Large intestine (tissue), 3 donors: ENCODE data around the gene DHX58. TPM values are rescaled to one million over a fixed set of nuclear protein-coding genes. Genes with fewer than 3 reads are reported as not detected.

Source experiments
- DNase-seq, 2 donors: peaks; one replicate each; pipeline versions ENCODE4 v3.0.0 to v3.0.0-alpha.2; 2013
- H3K27ac ChIP-seq: one replicate; pipeline ENCODE4 v1.5.1; 2013; ENCODE audit warnings: low read length
- H3K27me3 ChIP-seq: 2 replicates; pipeline ENCODE4 v1.6.1; 2013; ENCODE audit warnings: low read length; ENCODE audit not compliant: control insufficient read depth, insufficient read depth
- H3K36me3 ChIP-seq: 2 replicates; pipeline ENCODE4 v1.6.1; 2013; ENCODE audit warnings: low read length; ENCODE audit not compliant: control insufficient read depth, insufficient read depth
- H3K4me1 ChIP-seq: one replicate; pipeline ENCODE4 v1.6.1; 2013; ENCODE audit warnings: low read length; ENCODE audit not compliant: control insufficient read depth, insufficient read depth
- H3K4me3 ChIP-seq: one replicate; pipeline ENCODE4 v1.5.1; 2013; ENCODE audit warnings: low read length
- H3K9me3 ChIP-seq: one replicate; pipeline ENCODE4 v1.6.1; 2013; ENCODE audit warnings: mild to moderate bottlenecking, low read depth, low read length, moderate library complexity; ENCODE audit not compliant: control insufficient read depth
- WGBS: methylation state at CpG from one replicate; pipeline ENCODE4 v1.1.5; 2013; ENCODE audit warnings: low lambda C conversion rate; ENCODE audit not compliant: insufficient coverage; 5-methylcytosine and 5-hydroxymethylcytosine counted together
- polyA plus RNA-seq: library from polyadenylated mRNA; unstranded; fragments of 120-200 nt; gene quantifications from one replicate; pipeline ENCODE4 v1.2.1, GENCODE V29; 2013

The DHX58 gene
- polyA plus RNA-seq, 1 donor: 11.8 TPM

- Histone ChIP-seq H3K4me1 (peaks cover 26% of the 10 kb centered on the region), H3K9me3 (no peaks in the 10 kb centered on the region), H3K27me3 (no peaks in the 10 kb centered on the region), H3K27ac (no peak overlapping the region), H3K4me3 (no peak overlapping the region), H3K36me3 (peaks cover 13% of the 10 kb centered on the region)
- no CpG with 5 or more reads among the region's 9 CpGs for WGBS
- DNase-seq: no peak
These were observed 3.4 kb downstream of the DHX58 start for GRCh38 chr17:42109086-42109485.

- WGBS: no CpG with 5 or more reads among the region's 51 CpGs
- peak overlapping the region; percentile 21 for H3K4me3 ChIP-seq
These were observed 4.6 kb downstream of the DHX58 start for GRCh38 chr17:42107597-42108576.

GRCh38 chr17:42107124-42107523 is 5.4 kb downstream of the DHX58 start:
- peaks cover 19% of the 10 kb centered on the region for H3K4me1 ChIP-seq
- H3K4me3 ChIP-seq: peak overlapping the region; percentile 21
- peaks cover 7% of the 10 kb centered on the region for H3K36me3 ChIP-seq
- H3K9me3 ChIP-seq: no peaks in the 10 kb centered on the region
- no peak for DNase-seq
- no peak overlapping the region for H3K27ac ChIP-seq
- no peaks in the 10 kb centered on the region for H3K27me3 ChIP-seq
- WGBS: 50% methylated on average over 1 of the region's 6 CpGs

More at GRCh38 chr17:42107597-42108576, 4.6 kb downstream of the DHX58 start:
- Histone ChIP-seq H3K4me1 (peaks cover 21% of the 10 kb centered on the region), H3K27me3 (no peaks in the 10 kb centered on the region), H3K27ac (no peak overlapping the region), H3K9me3 (no peaks in the 10 kb centered on the region), H3K36me3 (peaks cover 7% of the 10 kb centered on the region)
- DNase-seq: peak; percentile 81 to 82

DNA sequence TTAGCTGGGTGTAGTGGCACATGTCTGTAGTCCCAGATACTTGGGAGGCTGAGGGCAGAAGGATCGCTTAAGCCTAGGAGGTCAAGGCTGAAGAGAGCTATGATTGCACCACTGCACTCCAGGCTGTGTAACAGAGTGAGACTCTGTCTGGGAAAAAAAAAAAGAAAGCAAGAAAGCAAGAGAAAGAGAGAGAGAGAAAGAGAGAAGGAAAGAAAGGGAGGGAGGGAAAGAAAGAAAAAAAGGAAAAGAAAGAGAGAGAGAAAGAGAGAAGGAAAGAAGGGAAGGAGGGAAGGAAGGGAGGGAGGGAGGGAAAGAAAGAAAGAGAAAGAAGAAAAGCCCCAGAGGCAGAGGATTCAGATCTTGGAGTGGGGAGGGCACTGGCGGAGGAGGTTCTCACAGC is 6.5 kb downstream of the DHX58 start:
- 100% methylated on average over 1 of the region's 2 CpGs for WGBS
- Histone ChIP-seq H3K4me1 (peaks cover 10% of the 10 kb centered on the region), H3K27me3 (no peaks in the 10 kb centered on the region), H3K27ac (no peak overlapping the region), H3K36me3 (peaks cover 5% of the 10 kb centered on the region), H3K9me3 (no peaks in the 10 kb centered on the region), H3K4me3 (no peak overlapping the region)
- DNase-seq: no peak

DNA sequence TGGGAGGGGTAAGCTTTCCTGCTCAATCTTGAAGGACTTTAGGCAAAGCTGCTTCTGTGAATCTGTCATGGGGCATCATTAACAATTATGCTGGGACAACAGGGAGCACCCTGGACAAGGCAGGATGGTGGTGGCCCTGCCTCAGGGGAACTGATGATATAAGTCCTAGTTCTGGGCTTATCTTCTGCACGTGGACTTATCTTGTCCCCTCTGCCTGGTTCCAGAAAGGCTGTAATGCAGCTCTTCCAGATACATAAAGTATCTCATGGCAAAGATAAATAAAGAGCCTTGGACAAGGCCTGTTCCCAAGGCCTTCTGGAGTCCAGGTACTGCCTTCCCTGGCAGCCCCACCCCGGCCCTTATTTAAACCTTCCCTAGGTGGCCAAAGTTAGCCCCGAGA is 8.2 kb downstream of the DHX58 start:
- no peak for DNase-seq
- Histone ChIP-seq H3K27ac (no peak overlapping the region), H3K4me3 (no peak overlapping the region), H3K27me3 (no peaks in the 10 kb centered on the region), H3K9me3 (no peaks in the 10 kb centered on the region), H3K4me1 (peaks cover 10% of the 10 kb centered on the region), H3K36me3 (peaks cover 3% of the 10 kb centered on the region)
- no CpG with 5 or more reads among the region's 3 CpGs for WGBS

DNA sequence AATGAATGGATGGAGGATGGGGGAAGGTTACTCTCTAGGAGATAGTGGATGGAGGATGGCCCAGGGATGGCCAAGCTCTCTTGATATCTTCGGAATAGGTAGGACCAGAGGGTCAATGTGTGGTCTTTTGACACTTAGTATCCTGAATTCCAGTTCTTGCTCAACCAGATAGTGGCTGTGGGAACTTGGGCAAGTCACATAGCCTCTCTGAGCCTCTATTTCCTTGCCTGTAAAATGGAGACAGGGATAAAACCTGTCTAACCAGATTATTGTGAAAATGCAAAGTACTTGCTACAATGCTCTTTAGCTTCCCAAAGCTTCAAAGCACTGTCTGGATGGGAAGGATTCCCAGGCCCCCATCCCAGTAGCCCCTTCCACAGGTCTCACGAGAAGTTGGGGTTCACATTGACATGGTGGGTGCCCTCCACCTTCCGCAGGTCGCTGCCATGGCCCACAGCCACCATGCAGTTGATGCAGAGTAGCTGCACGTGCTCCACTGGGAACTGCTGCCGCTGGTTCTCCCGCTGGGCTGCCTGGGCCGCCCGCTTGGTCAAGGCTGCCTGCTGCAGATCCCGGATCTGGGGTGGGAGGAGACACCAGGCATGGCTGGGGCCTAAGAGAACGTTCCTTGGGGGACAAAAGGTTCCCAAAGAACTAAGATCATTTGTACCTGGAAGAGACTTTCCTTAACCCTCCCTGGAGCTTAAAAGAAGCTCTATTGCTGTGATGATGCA is 9.1 kb downstream of the DHX58 start:
- H3K27ac ChIP-seq: no peak overlapping the region
- H3K9me3 ChIP-seq: no peaks in the 10 kb centered on the region
- no peak for DNase-seq
- WGBS: no CpG with 5 or more reads among the region's 11 CpGs
- peaks cover 4% of the 10 kb centered on the region for H3K27me3 ChIP-seq
- H3K4me3 ChIP-seq: no peak overlapping the region
- H3K36me3 ChIP-seq: peaks cover 3% of the 10 kb centered on the region
- H3K4me1 ChIP-seq: peaks cover 10% of the 10 kb centered on the region

DNA sequence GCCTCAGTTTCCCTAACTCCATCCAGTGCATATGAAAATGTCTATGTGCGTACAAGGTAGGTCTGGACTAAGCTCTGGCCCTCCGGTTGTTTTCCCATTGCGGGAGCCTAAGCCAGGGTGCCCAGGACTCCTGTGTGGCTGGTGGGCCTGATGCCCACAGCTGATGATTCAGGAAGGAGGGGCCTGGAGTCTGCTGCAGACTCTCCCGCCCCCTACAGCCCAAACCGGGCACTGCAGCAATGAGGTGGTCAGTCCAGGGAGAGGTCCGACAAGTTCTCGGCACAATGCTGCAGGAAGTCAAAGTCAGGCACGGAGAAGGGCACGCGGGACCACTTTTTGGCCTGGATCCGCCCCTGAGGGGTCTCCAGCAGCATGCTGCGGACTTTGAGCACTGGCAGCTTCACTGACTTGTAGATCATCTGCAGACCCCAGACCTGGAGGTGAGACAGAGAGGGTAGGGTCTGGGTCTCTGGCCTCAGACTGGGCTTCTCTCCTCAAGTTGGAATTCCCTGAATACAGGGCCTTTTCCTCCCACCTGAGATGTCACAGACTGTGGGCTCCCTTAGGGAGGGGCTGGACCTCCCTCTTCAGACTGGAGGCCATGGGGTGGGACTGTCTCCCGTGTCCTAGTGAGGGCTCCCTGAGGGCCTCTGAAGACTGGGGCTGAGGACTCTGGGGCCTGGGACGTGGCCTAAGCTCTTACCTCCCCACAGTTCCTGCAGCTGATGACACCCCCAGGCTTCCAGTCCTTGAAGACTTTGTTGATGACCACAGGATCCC is 10.8 kb downstream of the DHX58 start:
- no CpG with 5 or more reads among the region's 14 CpGs for WGBS
- Histone ChIP-seq H3K4me1 (peaks cover 9% of the 10 kb centered on the region), H3K9me3 (no peaks in the 10 kb centered on the region), H3K36me3 (peaks cover 3% of the 10 kb centered on the region), H3K27me3 (peaks cover 19% of the 10 kb centered on the region), H3K4me3 (no peak overlapping the region), H3K27ac (no peak overlapping the region)
- DNase-seq: peak in 1 of 2 donors; percentile 48

- no peak overlapping the region for H3K27ac ChIP-seq
- H3K4me3 ChIP-seq: no peak overlapping the region
- H3K9me3 ChIP-seq: no peaks in the 10 kb centered on the region
- no CpG with 5 or more reads among the region's 14 CpGs for WGBS
- DNase-seq: no peak
- H3K4me1 ChIP-seq: peaks cover 9% of the 10 kb centered on the region
- no peaks in the 10 kb centered on the region for H3K36me3 ChIP-seq
- peaks cover 32% of the 10 kb centered on the region for H3K27me3 ChIP-seq
These were observed 13.6 kb downstream of the DHX58 start for GRCh38 chr17:42098730-42099399.

GRCh38 chr17:42097691-42098631 is 14.6 kb downstream of the DHX58 start, which contains the start of gene ZNF385C:
Gene ZNF385C, minus strand, starts transcription at chr17:42098473. Its CDS starts 35,417 bp downstream, at chr17:42063056.
- H3K27me3 ChIP-seq: peaks cover 32% of the 10 kb centered on the region
- no peak for DNase-seq
- H3K4me3 ChIP-seq: no peak within 1 kb of the TSS
- WGBS: no CpG with 5 or more reads among the region's 52 CpGs
- no peaks in the 10 kb centered on the region for H3K36me3 ChIP-seq
- no peak within 1 kb of the TSS for H3K27ac ChIP-seq
- H3K9me3 ChIP-seq: no peaks in the 10 kb centered on the region
- peaks cover 9% of the 10 kb centered on the region for H3K4me1 ChIP-seq
